ENCODE data around the gene INTS3. TPM values are rescaled to one million over a fixed set of nuclear protein-coding genes. Genes with fewer than 3 reads are reported as not detected.

The INTS3 gene
- total and polyA plus RNA-seq, 2 of the 8 experiments (the other 6 are each of a cell fraction or from before 2014, with no cell fraction given): 66.8 to 93.2 TPM

DNA sequence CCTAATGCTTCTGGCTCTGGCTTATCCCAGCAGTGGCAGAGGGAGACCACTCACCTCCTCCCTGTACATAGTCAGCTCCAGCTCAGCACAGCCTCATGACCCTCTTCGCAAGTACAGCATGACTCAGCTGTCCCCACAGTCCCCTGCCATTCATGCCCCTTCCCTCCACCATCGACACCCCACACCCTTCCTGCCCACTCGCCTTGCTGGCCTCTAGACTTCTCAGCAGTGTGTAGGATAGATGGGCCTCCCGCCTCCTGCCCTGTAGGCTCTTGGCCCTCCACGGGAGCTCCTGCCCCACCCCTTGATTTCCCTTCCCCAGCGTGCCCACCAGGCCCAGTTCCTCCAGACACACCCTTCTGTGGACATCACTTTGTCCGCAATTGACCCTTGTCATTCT is 39.6 kb upstream of the INTS3 start:
- Histone ChIP-seq H2BK5ac (ENCODE audit: low read depth, low read length) (no peak overlapping the region), H2AFZ (ENCODE audit: low read length) (no peak overlapping the region), H3K18ac (ENCODE audit: extremely low read depth, low read length) (no peak overlapping the region), H3K79me1 (ENCODE audit: low read depth, low read length) (no peaks in the 10 kb centered on the region), H3K23ac (ENCODE audit: insufficient read length) (no peak overlapping the region), H2BK15ac (ENCODE audit: low read length) (no peak overlapping the region), H3K4me1 (replicated peaks in 1 of 4; ENCODE audit: control insufficient read depth in 3 of 4, insufficient read depth in 4 of 4, low read length in 3 of 4) (no peaks in the 10 kb centered on the region), H3K14ac (ENCODE audit: insufficient read length) (no peak overlapping the region), H4K8ac (ENCODE audit: extremely low read depth, insufficient read depth, low read length) (no peak overlapping the region), H4K91ac (replicated peaks; ENCODE audit: insufficient read length, low read length) (no peak overlapping the region), H2BK20ac (ENCODE audit: low read length) (no peak overlapping the region), H3K36me3 (ENCODE audit: control insufficient read depth in 2 of 4, insufficient read depth in 4 of 4, low read length in 3 of 4) (peaks cover 0 to 5% (median 4%) of the 10 kb centered on the region in 4 experiments; a peak in 2 of 8 replicates), H3K27me3 (replicated peaks in 1 of 4; ENCODE audit: control insufficient read depth in 3 of 4, extremely low read depth in 1 of 4, insufficient read depth in 3 of 4, low read length in 3 of 4) (no peaks in the 10 kb centered on the region), H2BK120ac (replicated peaks; ENCODE audit: low read depth, low read length) (no peak overlapping the region), H4K20me1 (replicated peaks in 1 of 2; ENCODE audit: control insufficient read depth in 1 of 2, insufficient read depth in 2 of 2, low read length in 2 of 2) (no peaks in the 10 kb centered on the region), H3K23me2 (ENCODE audit: low read depth, low read length) (no peaks in the 10 kb centered on the region), H2AK5ac (ENCODE audit: low read depth, low read length) (no peak overlapping the region), H3K4ac (replicated peaks; ENCODE audit: insufficient read length, low read depth, low read length) (no peak overlapping the region), H3K4me3 (ENCODE audit: extremely low read depth in 1 of 4, insufficient read depth in 2 of 4, low read depth in 3 of 4, low read length in 4 of 4) (no peak overlapping the region), H2BK12ac (ENCODE audit: low read depth, low read length) (no peak overlapping the region), H3K56ac (replicated peaks; ENCODE audit: insufficient read length, low read depth, low read length) (no peak overlapping the region), H3K27ac (ENCODE audit: low read depth, low read length) (no peak overlapping the region), H4K5ac (ENCODE audit: insufficient read length, low read depth, low read length) (no peak overlapping the region), H3K9ac (replicated peaks in 1 of 4; ENCODE audit: extremely low read depth in 1 of 4, low read depth in 3 of 4, low read length in 3 of 4) (no peak overlapping the region; a peak in 1 of 7 replicates), H3K9me3 (ENCODE audit: insufficient read depth in 2 of 2, low read depth in 1 of 2, low read length in 1 of 2) (no peaks in the 10 kb centered on the region; a peak in 1 of 4 replicates), H3K4me2 (ENCODE audit: insufficient read depth in 1 of 2, low read depth in 2 of 2, low read length in 2 of 2) (no peak overlapping the region), H3K79me2 (ENCODE audit: control insufficient read depth in 1 of 2, insufficient read depth in 2 of 2, low read length in 2 of 2) (no peaks in the 10 kb centered on the region)
- ChIA-PET CTCF (ENCODE audit: partially characterized antibody) (interaction anchor here (0.6 to 14.0 kb wide), 10 partner anchors 9 to 91 kb away, joined by 3 to 190 read pairs (median 4); partner anchors contain the start of gene NPR1), POLR2A (ENCODE audit: partially characterized antibody) (interaction anchor here (2.8 kb wide), 1 partner anchor 10 kb away, joined by 11 read pairs; no protein-coding TSS in a partner anchor)
- DNase-seq (ENCODE audit: low read depth in 1 of 2, low spot score in 2 of 2) (no peak), FAIRE-seq (no peak)
- 89% methylated on average over 7 of the region's 7 CpGs; no CpG with 5 or more reads in 1 of the 2 experiments for WGBS, 2 experiments (ENCODE audit: extremely low coverage in 1 of 2, insufficient coverage in 1 of 2, insufficient read length in 1 of 2, insufficient replicate concordance in 2 of 2, low coverage in 1 of 2, low lambda C conversion rate in 2 of 2, missing lambda C conversion rate in 1 of 2)
- TF ChIP-seq RXRA (IDR thresholded peaks at IDR 0.05; ENCODE audit: insufficient read depth, low read depth, low read length): no peak
- TF ChIP-seq POLR2AphosphoS5 (IDR thresholded peaks at IDR 0.05; ENCODE audit: low read depth, low read length): no peak
- no peak for TF ChIP-seq TAF7 (optimal IDR thresholded peaks at IDR 0.05; ENCODE audit: borderline replicate concordance, low read depth, low read length)
- no peak for TF ChIP-seq ZNF274 (IDR thresholded peaks at IDR 0.05; ENCODE audit: borderline replicate concordance, extremely low read depth, low read length)

Data from H1 (cell line).